HepG2 (cell line): ENCODE measurements around the gene PSMC3IP. TPM values are rescaled to one million over a fixed set of nuclear protein-coding genes. Genes with fewer than 3 reads are reported as not detected.
A peak's percentile ranks its signal among the peaks of the same experiment; 100 is the strongest.

Experiments
- CBFB ChIP-seq: sonication (generic); formaldehyde crosslinking; IDR thresholded peaks from 2 replicates; pipeline ENCODE4 v1.4.0; 2020; ENCODE audit warnings: missing genetic modification reagents
- CBX5 ChIP-seq: sonication (generic); formaldehyde crosslinking; IDR thresholded peaks from 2 replicates; pipeline ENCODE4 v1.4.0; 2020; ENCODE audit warnings: missing genetic modification reagents, borderline replicate concordance
- FOXC1 ChIP-seq: sonication (generic); formaldehyde crosslinking; IDR thresholded peaks from 2 replicates; pipeline ENCODE4 v1.8.0; 2022; ENCODE audit warnings: mild to moderate bottlenecking, missing genetic modification reagents, borderline replicate concordance
- HHEX ChIP-seq: IDR thresholded peaks from 2 replicates; pipeline ENCODE4 v1.6.1; 2016; ENCODE audit warnings: control low read depth
- HMGA1 ChIP-seq: sonication (generic); formaldehyde crosslinking; conservative IDR thresholded peaks from 2 replicates; pipeline ENCODE4 v1.4.0; 2020; ENCODE audit warnings: missing genetic modification reagents
- JUND ChIP-seq: sonication (generic); formaldehyde crosslinking; IDR thresholded peaks from 2 replicates; pipeline ENCODE4 v1.8.0; 2022; ENCODE audit warnings: mild to moderate bottlenecking, missing genetic modification reagents
- NFKBIZ ChIP-seq: IDR thresholded peaks from 2 replicates; pipeline ENCODE4 v1.6.1; 2018; ENCODE audit warnings: missing genetic modification reagents, missing compliant biosample characterization
- PATZ1 ChIP-seq: sonication (generic); formaldehyde crosslinking; IDR thresholded peaks from 2 replicates; pipeline ENCODE4 v1.4.0; 2020; ENCODE audit warnings: missing genetic modification reagents
- PAWR ChIP-seq: sonication (generic); formaldehyde crosslinking; IDR thresholded peaks from 2 replicates; pipeline ENCODE4 v1.4.0; 2020; ENCODE audit warnings: missing genetic modification reagents, mild to moderate bottlenecking, borderline replicate concordance
- RAD21 ChIP-seq: fragments of 450-650 bp; formaldehyde crosslinking; IDR thresholded peaks from 2 replicates; pipeline ENCODE4 v1.5.0; 2020; ENCODE audit warnings: mild to moderate bottlenecking
- SKIL ChIP-seq: sonication (generic); formaldehyde crosslinking; IDR thresholded peaks from 2 replicates; pipeline ENCODE4 v1.8.0; 2022; ENCODE audit warnings: missing genetic modification reagents, mild to moderate bottlenecking, moderate library complexity, borderline replicate concordance
- SP140L ChIP-seq: sonication (generic); formaldehyde crosslinking; IDR thresholded peaks from 2 replicates; pipeline ENCODE4 v1.4.0; 2020; ENCODE audit warnings: missing genetic modification reagents, borderline replicate concordance
- SP5 ChIP-seq: IDR thresholded peaks from 2 replicates; pipeline ENCODE4 v1.6.1; 2016; ENCODE audit warnings: low read depth, borderline replicate concordance
- TBP ChIP-seq: sonication (generic); formaldehyde crosslinking; IDR thresholded peaks from 2 replicates; pipeline ENCODE4 v1.5.0; 2020; ENCODE audit warnings: missing genetic modification reagents
- U2AF1 ChIP-seq: fragments of 200-400 bp; formaldehyde crosslinking; optimal IDR thresholded peaks from 2 replicates; pipeline ENCODE3; 2017; ENCODE audit warnings: mild to moderate bottlenecking, low read depth, low read length
- ZBTB34 ChIP-seq: sonication (generic); formaldehyde crosslinking; IDR thresholded peaks from 2 replicates; pipeline ENCODE4 v1.8.0; 2022; ENCODE audit warnings: mild to moderate bottlenecking, missing genetic modification reagents
- ZNF17 ChIP-seq: sonication (generic); formaldehyde crosslinking; IDR thresholded peaks from 2 replicates; pipeline ENCODE4 v1.5.0; 2020; ENCODE audit warnings: mild to moderate bottlenecking, missing genetic modification reagents
- ZNF414 ChIP-seq: sonication (generic); formaldehyde crosslinking; IDR thresholded peaks from 2 replicates; pipeline ENCODE4 v1.5.0; 2020; ENCODE audit warnings: missing genetic modification reagents
- ZNF512 ChIP-seq: sonication (generic); formaldehyde crosslinking; IDR thresholded peaks from 2 replicates; pipeline ENCODE4 v1.4.0; 2020; ENCODE audit warnings: mild to moderate bottlenecking, missing genetic modification reagents
- ZSCAN12 ChIP-seq: sonication (generic); formaldehyde crosslinking; IDR thresholded peaks from 2 replicates; pipeline ENCODE4 v1.9.0; 2021; ENCODE audit warnings: mild to moderate bottlenecking, missing genetic modification reagents
- ZSCAN21 ChIP-seq: sonication (generic); formaldehyde crosslinking; IDR thresholded peaks from 2 replicates; pipeline ENCODE4 v1.8.0; 2022; ENCODE audit warnings: mild to moderate bottlenecking, missing genetic modification reagents, moderate library complexity, borderline replicate concordance
- ZSCAN22 ChIP-seq: sonication (generic); formaldehyde crosslinking; IDR thresholded peaks from 2 replicates; pipeline ENCODE4 v1.4.0; 2020; ENCODE audit warnings: mild to moderate bottlenecking, missing genetic modification reagents
- polyA plus RNA-seq, 8 experiments: library from polyadenylated mRNA; depleted of rRNA in 3 of 8; stranded (reverse) in 7 of 8; unstranded in 1 of 8; fragments of >200 nt; fragmentation: Illumina TruSeq in 4 of 8; extraction: Trizol in 4 of 8; gene quantifications; 2 replicates each; pipeline versions ENCODE4 v1.2.1 to v1.2.3, GENCODE V29; 2011 to 2016; ENCODE audit warnings: low read depth in 4 of 8, missing spikeins in 1 of 8, mixed read lengths in 1 of 8; ENCODE audit not compliant: insufficient read depth in 1 of 8
- total RNA-seq, 5 experiments: library from RNA; depleted of rRNA; stranded (reverse); fragments of >200 nt; fragmentation: Illumina TruSeq; extraction: Trizol; gene quantifications; 2 replicates each; pipeline ENCODE4 v1.2.3, GENCODE V29; 2016; ENCODE audit warnings: low read depth in 1 of 5

PSMC3IP gene
- total and polyA plus RNA-seq, 2 of the 13 experiments (the other 11 are each of a cell fraction or from before 2014, with no cell fraction given) = 6.5 to 22.4 TPM

GRCh38 chr17:42566883-42567573 lies 10.5 kb downstream of the PSMC3IP start, which contains the start of gene MLX (continued):
- TF ChIP-seq SKIL = no peak; the same call in none of the 2 replicates
- TF ChIP-seq TBP = peak; percentile 23; the same call in 1 of the 2 replicates
- TF ChIP-seq ZSCAN22 (CRISPR knock-in tag) = no peak
- TF ChIP-seq CBFB (CRISPR knock-in tag) = peak; percentile 46; the same call in 1 of the 2 replicates
- no peak for TF ChIP-seq ZNF17
- peak; percentile 44 for TF ChIP-seq RAD21 (CRISPR knock-in tag)
- TF ChIP-seq ZNF414 (CRISPR knock-in tag) = peak; percentile 98; the same call in 1 of the 2 replicates
- TF ChIP-seq HMGA1 = no peak
- peak; percentile 97 for TF ChIP-seq FOXC1 (CRISPR knock-in tag)
- peak; percentile 42; the same call in 1 of the 2 replicates for TF ChIP-seq NFKBIZ
- TF ChIP-seq ZBTB34 (CRISPR knock-in tag) = peak; percentile 86
- no peak for TF ChIP-seq SP140L (CRISPR knock-in tag)
- 0 out of 2 replicates have a peak, but pooled peaks have one; percentile 54 for TF ChIP-seq ZSCAN12 (CRISPR knock-in tag)
- TF ChIP-seq ZSCAN21 (CRISPR knock-in tag) = peak; percentile 45; the same call in 1 of the 2 replicates
- TF ChIP-seq PATZ1 (CRISPR knock-in tag) = peak; percentile 74; the same call in 1 of the 2 replicates
- TF ChIP-seq U2AF1 = no peak
- no peak for TF ChIP-seq JUND (CRISPR knock-in tag)
- TF ChIP-seq SP5 = peak; percentile 72; the same call in 1 of the 2 replicates
- TF ChIP-seq PAWR (CRISPR knock-in tag) = no peak; the same call in 1 of the 2 replicates
- 0 out of 2 replicates have a peak, but pooled peaks have one; percentile 2 for TF ChIP-seq HHEX (CRISPR knock-in tag)
- TF ChIP-seq CBX5 (CRISPR knock-in tag) = peak; percentile 64; the same call in 1 of the 2 replicates
- no peak for TF ChIP-seq ZNF512 (CRISPR knock-in tag)
